ENCODE results near the gene HS6ST1.

Gene HS6ST1

DNA sequence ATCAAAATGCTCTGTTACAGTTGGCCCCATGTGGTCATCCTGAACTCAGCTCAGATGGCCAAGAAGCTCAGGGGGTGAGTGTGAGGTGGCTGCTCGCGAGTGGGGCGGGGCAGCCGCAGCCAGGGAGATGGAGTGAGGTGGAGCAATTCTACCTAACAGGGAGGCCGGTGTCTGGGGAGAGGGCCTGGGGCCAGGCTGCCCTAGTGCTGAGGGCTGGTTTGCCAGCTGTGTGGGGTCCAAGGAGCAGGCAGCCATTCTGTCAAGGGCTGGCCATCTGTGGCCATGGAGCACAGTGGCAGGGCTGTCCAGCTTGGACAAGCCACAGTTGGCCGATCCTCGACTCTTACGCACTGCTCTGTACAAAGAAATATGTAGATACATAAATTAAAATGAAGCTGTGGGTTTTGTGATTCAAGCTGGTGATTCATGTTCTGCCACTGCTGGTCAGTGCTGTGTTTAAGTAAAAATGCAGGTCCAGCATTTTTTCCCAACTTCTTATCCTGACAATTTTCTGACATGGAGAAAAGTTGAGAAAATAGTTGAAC lies 82.1 kb downstream of the HS6ST1 start:
- no peak overlapping the region for H3K4me3 ChIP-seq (ENCODE audit: low read depth, low read length)
- no peak for DNase-seq (ENCODE audit: low read depth)
- TF ChIP-seq, protein P1, sequence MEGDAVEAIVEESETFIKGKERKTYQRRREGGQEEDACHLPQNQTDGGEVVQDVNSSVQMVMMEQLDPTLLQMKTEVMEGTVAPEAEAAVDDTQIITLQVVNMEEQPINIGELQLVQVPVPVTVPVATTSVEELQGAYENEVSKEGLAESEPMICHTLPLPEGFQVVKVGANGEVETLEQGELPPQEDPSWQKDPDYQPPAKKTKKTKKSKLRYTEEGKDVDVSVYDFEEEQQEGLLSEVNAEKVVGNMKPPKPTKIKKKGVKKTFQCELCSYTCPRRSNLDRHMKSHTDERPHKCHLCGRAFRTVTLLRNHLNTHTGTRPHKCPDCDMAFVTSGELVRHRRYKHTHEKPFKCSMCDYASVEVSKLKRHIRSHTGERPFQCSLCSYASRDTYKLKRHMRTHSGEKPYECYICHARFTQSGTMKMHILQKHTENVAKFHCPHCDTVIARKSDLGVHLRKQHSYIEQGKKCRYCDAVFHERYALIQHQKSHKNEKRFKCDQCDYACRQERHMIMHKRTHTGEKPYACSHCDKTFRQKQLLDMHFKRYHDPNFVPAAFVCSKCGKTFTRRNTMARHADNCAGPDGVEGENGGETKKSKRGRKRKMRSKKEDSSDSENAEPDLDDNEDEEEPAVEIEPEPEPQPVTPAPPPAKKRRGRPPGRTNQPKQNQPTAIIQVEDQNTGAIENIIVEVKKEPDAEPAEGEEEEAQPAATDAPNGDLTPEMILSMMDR (IDR thresholded peaks at IDR 0.05; ENCODE audit: insufficient read depth, low read depth, low read length, missing control alignments) = no peak

DNA sequence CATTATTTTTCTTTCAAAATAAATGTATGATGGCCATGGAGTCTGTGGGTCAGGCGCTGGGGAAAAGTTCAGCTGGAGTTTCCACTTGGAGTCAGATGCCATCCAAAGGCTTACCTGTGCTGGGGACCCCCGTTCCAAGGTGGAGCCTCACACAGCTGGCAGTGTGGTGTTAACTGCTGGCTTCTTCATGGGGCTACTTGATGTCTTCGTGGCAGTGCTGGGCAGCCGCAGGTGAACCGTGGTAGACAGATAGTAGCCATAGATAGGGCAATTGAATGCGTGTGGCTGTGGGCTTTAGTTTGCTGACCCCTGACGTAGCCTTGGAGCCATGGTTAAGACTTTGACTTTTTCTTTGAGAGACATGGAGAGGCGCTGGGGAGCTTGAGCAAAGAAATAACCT lies 83.1 kb downstream of the HS6ST1 start:
- DNase-seq (ENCODE audit: low read depth) = no peak
- no peak overlapping the region for H3K4me3 ChIP-seq (ENCODE audit: low read depth, low read length)
- TF ChIP-seq, protein P1 (IDR thresholded peaks at IDR 0.05; ENCODE audit: insufficient read depth, low read depth, low read length, missing control alignments) = no peak

DNA sequence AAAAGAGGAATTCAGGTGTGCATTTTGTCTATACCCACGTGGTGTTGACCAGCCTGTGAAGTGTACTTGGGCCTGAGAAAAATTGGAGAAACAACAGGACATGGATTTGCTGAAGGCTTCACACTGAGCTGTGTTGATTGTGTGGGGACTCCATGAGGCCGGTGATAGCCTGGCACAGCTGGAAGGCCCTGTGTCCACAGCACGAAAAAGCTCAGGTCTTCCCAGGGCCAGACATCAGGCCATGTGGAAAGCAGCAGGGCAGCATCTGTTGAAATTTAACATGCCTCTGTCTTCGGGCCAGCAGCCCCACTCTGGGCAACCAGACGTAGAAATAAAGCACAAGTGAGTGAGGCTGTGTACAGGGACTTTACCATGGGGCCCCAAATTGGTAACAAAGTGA lies 84.1 kb downstream of the HS6ST1 start:
- DNase-seq (ENCODE audit: low read depth) = no peak
- no peak overlapping the region for H3K4me3 ChIP-seq (ENCODE audit: low read depth, low read length)
- TF ChIP-seq, protein P1 (IDR thresholded peaks at IDR 0.05; ENCODE audit: insufficient read depth, low read depth, low read length, missing control alignments) = no peak

DNA sequence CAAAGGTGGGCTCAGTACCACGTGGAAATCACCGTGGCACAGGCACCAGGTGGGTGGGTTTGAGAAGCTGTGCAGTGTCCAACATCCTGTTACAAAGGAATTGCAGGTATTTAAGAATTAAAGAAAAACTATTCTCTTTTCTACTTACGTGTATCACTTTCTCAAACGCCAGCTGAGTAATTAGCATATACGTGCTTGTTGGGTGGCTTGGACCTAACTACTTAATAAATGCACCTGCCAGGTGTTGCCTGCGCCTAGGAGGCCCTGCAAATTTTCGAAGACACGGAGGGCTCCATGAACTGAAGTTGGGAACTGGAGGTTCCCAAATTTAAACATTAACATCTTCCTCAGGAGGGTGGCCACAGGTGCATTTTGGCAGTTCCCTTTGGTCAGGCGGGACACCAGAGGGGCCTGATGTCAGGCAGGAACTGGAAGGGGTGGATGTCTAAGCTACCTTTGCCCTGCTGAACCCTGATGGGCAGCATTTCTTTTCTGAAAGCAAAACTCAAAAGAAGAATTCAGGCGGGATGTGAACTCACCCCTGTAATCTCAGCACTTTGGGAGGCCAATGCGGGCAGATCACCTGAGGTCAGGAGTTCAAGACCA lies 84.8 kb downstream of the HS6ST1 start:
- DNase-seq (ENCODE audit: low read depth) = no peak
- peak overlapping the region; percentile 78; the same call in 1 of the 2 replicates for H3K4me3 ChIP-seq (ENCODE audit: low read depth, low read length)
- TF ChIP-seq, protein P1 (IDR thresholded peaks at IDR 0.05; ENCODE audit: insufficient read depth, low read depth, low read length, missing control alignments) = no peak

DNA sequence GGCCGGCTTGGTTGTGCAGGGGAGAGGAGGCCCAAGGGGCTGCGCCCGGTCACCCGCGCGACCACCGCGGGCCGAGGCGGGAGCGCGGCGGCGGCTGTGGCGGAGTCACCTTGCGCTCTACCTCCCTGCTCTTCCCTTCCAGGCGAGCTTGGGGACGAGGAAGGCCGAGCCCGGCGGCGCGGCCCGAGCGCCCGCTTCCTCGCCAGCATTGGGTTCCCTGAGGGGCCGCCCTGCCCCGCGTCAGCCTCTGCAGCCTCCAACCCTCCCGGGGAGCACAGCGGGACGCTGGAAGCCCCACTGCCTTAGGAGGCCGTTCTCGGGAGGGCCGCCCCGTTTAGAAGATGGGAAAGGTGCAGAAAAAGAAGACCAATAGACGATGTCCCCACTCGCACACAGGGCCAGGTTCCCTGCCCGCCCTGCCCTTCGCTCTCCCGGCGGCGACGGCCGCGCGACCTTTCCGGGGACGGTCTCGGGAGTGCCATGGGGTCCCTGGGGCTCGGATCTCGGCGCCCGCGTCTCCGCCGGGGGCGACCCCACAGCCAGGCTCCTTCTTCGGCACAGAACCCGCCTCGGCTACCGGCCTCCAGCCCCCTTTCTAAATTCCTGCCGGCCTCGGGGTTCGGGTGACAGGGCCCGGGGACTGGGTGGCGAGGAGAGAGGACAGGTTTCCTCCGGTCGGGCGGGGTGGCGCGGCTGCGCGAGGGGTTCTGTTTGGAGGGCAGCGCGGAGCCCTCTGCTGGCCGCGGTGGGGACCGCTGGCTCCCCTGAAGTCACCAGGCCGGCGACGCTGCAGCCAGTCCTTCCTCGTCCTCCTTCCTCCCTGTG lies 85.5 kb downstream of the HS6ST1 start:
- TF ChIP-seq, protein P1 (IDR thresholded peaks at IDR 0.05; ENCODE audit: insufficient read depth, low read depth, low read length, missing control alignments) = peak; percentile 98
- DNase-seq (ENCODE audit: low read depth) = peak; percentile 88
- H3K4me3 ChIP-seq (ENCODE audit: low read depth, low read length) = peak overlapping the region; percentile 78

DNA sequence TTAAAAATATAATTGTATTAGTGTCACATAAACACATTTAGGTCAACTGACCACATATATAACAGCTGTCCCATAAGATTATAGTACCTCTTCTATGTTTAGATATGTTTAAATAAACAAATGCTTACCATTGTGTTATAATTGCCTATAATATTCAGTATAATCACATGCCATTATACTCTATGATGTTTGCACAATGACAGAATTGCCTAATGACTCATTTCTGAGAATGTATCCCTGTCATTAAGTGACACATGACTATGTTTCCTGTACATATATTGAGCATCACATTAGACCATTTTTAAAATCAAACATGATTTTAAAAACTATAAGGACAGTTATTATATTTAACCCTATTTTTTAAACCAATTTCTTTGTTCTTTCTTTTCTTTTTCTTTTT lies 89.8 kb downstream of the HS6ST1 start:
- DNase-seq (ENCODE audit: low read depth) = no peak
- H3K4me3 ChIP-seq (ENCODE audit: low read depth, low read length) = no peak overlapping the region
- TF ChIP-seq, protein P1 (IDR thresholded peaks at IDR 0.05; ENCODE audit: insufficient read depth, low read depth, low read length, missing control alignments) = no peak
